Embryonic facial prominence (tissue), 1 donor: ENCODE data around the gene CAPN12.

Experiments
- DNase-seq: peaks from one replicate; pipeline ENCODE4 v3.0.0-alpha.2; 2016; ENCODE audit errors: extremely low spot score

CAPN12 gene

GRCh38 chr19:38697197-38697596, 47.1 kb downstream of the CAPN12 start:
- no peak for DNase-seq

GRCh38 chr19:38696729-38697055, 47.6 kb downstream of the CAPN12 start:
- DNase-seq: no peak

GRCh38 chr19:38695832-38696728, 48.2 kb downstream of the CAPN12 start:
- no peak for DNase-seq

GRCh38 chr19:38695317-38695683, 49.0 kb downstream of the CAPN12 start:
- DNase-seq: no peak

- peak; percentile 36 for DNase-seq
Measured at GRCh38 chr19:38693380-38694223, 50.7 kb downstream of the CAPN12 start.

GRCh38 chr19:38692458-38693379, 51.6 kb downstream of the CAPN12 start:
- DNase-seq: no peak

- no peak for DNase-seq
Measured at GRCh38 chr19:38691938-38692457, 52.3 kb downstream of the CAPN12 start.

GRCh38 chr19:38690832-38691231, 53.4 kb downstream of the CAPN12 start:
- DNase-seq: no peak

- no peak for DNase-seq
Measured at GRCh38 chr19:38690146-38690545, 54.1 kb downstream of the CAPN12 start.

- DNase-seq: no peak
Measured at GRCh38 chr19:38687837-38688378, 56.4 kb downstream of the CAPN12 start.

GRCh38 chr19:38686530-38686888, 57.8 kb downstream of the CAPN12 start:
- DNase-seq: no peak

- DNase-seq: no peak
Measured at GRCh38 chr19:38685666-38686529, 58.4 kb downstream of the CAPN12 start.

GRCh38 chr19:38684862-38685665, 59.2 kb downstream of the CAPN12 start:
- no peak for DNase-seq

- DNase-seq: no peak
Measured at GRCh38 chr19:38684078-38684861, 60.0 kb downstream of the CAPN12 start.

- DNase-seq: no peak
Measured at GRCh38 chr19:38683393-38684077, 60.7 kb downstream of the CAPN12 start.

- no peak for DNase-seq
Measured at GRCh38 chr19:38682872-38683392, 61.3 kb downstream of the CAPN12 start.

- DNase-seq: no peak
Measured at GRCh38 chr19:38682195-38682867, 61.9 kb downstream of the CAPN12 start.
